KBM-7 (cell line): Measurements from ENCODE around the gene PIK3R4.

Experiments
- DNase-seq: peaks from one replicate; pipeline ENCODE4 v3.0.0-alpha.2; 2015
- in situ Hi-C: fragments of 300-500 bp; cut with MboI; formaldehyde crosslinking; loops from 2 replicates; pipeline ENCODE4 v1.14.3; 2020; ENCODE audit warnings: low sequenced_read_pairs, low pct_unique_long_range_greater_than_20kb, mixed read lengths

The PIK3R4 gene

GRCh38 chr3:130654921-130655320 is 91.7 kb downstream of the PIK3R4 start:
- no peak for DNase-seq
- in situ Hi-C loops, result no loop called here

- in situ Hi-C loops, result no loop called here
Observed at GRCh38 chr3:130654091-130654490, 92.5 kb downstream of the PIK3R4 start.

GRCh38 chr3:130649061-130649654 is 97.5 kb downstream of the PIK3R4 start:
- in situ Hi-C loops, result no loop called here
- DNase-seq, result no peak

More at GRCh38 chr3:130654091-130654490, 92.5 kb downstream of the PIK3R4 start:
- DNase-seq, result no peak

GRCh38 chr3:130648293-130648692 is 98.3 kb downstream of the PIK3R4 start:
- in situ Hi-C loops, result no loop called here
- DNase-seq, result no peak

- no peak for DNase-seq
- in situ Hi-C loops, result no loop called here
Observed at GRCh38 chr3:130645261-130645660, 101.4 kb downstream of the PIK3R4 start.

- DNase-seq, result no peak
- in situ Hi-C loops, result no loop called here
Observed at GRCh38 chr3:130644628-130645253, 101.9 kb downstream of the PIK3R4 start.

GRCh38 chr3:130640027-130640426 is 106.6 kb downstream of the PIK3R4 start:
- no peak for DNase-seq
- in situ Hi-C loops, result no loop called here

- in situ Hi-C loops, result no loop called here
- no peak for DNase-seq
Observed at GRCh38 chr3:130636480-130637234, 110.0 kb downstream of the PIK3R4 start.

GRCh38 chr3:130635978-130636377 is 110.7 kb downstream of the PIK3R4 start:
- DNase-seq, result no peak
- in situ Hi-C loops, result no loop called here

GRCh38 chr3:130635285-130635684 is 111.3 kb downstream of the PIK3R4 start:
- in situ Hi-C loops, result no loop called here

More at GRCh38 chr3:130635285-130635684, 111.3 kb downstream of the PIK3R4 start:
- no peak for DNase-seq
